HL-60 (cell line): ENCODE data around the gene KRT17.

ENCODE experiments used
- DNase-seq, 2 experiments: peaks; one replicate each; pipeline ENCODE4 v3.0.0-alpha.2; 2010 to 2020; ENCODE audit warnings: low read depth in 1 of 2, low spot score in 1 of 2
- H3K27ac ChIP-seq: fragments of 250-450 bp; sonication (Bioruptor Pico); replicated peaks from 2 replicates; pipeline ENCODE4 v1.5.1; 2020; ENCODE audit warnings: mild to moderate bottlenecking, moderate library complexity
- H3K27me3 ChIP-seq: fragments of 250-450 bp; sonication (Bioruptor Pico); 2 replicates; pipeline ENCODE4 v1.5.1; 2021; ENCODE audit warnings: mild to moderate bottlenecking, moderate library complexity; ENCODE audit not compliant: insufficient read depth, poor library complexity, severe bottlenecking
- H3K4me3 ChIP-seq: replicated peaks from 2 replicates; pipeline ENCODE4 v1.5.1; 2011; ENCODE audit warnings: mild to moderate bottlenecking, control low read depth, low read length; ENCODE audit not compliant: insufficient read depth
- GABPA ChIP-seq: IDR thresholded peaks from 2 replicates; pipeline ENCODE4 v1.6.1; 2012; ENCODE audit warnings: low read depth
- POLR2AphosphoS5 ChIP-seq: IDR thresholded peaks from 2 replicates; pipeline ENCODE4 v1.6.1; 2012; ENCODE audit warnings: low read depth
- SPI1 ChIP-seq: IDR thresholded peaks from 2 replicates; pipeline ENCODE4 v1.6.1; 2012; ENCODE audit warnings: low read depth, mild to moderate bottlenecking, borderline replicate concordance
- TF ChIP-seq, protein P1 (sequence below): IDR thresholded peaks from one replicate; pipeline ENCODE4 v1.5.1; 2011; ENCODE audit warnings: low read length, control low read depth, inconsistent platforms; ENCODE audit not compliant: insufficient read depth
- TF ChIP-seq, protein P2 (sequence below): IDR thresholded peaks from 2 replicates; pipeline ENCODE4 v1.6.1; 2012; ENCODE audit warnings: low read depth; ENCODE audit not compliant: insufficient replicate concordance

KRT17 gene

DNA sequence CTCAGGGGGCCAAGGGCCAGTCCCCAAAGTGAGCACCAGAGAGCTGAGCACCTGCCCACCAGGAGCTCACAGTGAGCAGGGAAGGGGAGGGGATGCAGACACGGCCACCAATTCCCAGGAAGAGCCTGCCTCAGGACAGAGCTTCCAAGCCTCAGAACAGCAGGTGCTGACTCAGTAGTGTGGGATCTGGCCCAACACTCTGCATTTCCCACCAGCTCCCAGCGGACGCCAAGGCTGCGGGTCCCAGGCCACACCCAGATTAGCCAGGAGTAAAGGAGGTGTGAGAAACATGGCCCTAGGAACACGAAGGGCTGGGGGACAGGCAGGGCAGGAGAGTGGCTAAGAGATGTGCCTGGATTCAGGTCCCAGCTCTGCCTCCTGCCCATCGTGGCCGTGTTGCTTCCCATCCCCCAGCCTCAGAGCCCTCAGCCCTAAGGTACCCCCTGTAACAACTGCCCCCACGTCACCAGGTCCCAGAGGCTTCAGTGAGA, 35.9 kb upstream of the KRT17 start:
- no peak for DNase-seq
- Histone ChIP-seq H3K27ac (no peak overlapping the region), H3K27me3 (no peaks in the 10 kb centered on the region), H3K4me3 (no peak overlapping the region)
- TF ChIP-seq POLR2AphosphoS5 (no peak), SPI1 (no peak), GABPA (no peak)
- TF ChIP-seq, protein P1, sequence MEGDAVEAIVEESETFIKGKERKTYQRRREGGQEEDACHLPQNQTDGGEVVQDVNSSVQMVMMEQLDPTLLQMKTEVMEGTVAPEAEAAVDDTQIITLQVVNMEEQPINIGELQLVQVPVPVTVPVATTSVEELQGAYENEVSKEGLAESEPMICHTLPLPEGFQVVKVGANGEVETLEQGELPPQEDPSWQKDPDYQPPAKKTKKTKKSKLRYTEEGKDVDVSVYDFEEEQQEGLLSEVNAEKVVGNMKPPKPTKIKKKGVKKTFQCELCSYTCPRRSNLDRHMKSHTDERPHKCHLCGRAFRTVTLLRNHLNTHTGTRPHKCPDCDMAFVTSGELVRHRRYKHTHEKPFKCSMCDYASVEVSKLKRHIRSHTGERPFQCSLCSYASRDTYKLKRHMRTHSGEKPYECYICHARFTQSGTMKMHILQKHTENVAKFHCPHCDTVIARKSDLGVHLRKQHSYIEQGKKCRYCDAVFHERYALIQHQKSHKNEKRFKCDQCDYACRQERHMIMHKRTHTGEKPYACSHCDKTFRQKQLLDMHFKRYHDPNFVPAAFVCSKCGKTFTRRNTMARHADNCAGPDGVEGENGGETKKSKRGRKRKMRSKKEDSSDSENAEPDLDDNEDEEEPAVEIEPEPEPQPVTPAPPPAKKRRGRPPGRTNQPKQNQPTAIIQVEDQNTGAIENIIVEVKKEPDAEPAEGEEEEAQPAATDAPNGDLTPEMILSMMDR, result no peak
- TF ChIP-seq, protein P2, sequence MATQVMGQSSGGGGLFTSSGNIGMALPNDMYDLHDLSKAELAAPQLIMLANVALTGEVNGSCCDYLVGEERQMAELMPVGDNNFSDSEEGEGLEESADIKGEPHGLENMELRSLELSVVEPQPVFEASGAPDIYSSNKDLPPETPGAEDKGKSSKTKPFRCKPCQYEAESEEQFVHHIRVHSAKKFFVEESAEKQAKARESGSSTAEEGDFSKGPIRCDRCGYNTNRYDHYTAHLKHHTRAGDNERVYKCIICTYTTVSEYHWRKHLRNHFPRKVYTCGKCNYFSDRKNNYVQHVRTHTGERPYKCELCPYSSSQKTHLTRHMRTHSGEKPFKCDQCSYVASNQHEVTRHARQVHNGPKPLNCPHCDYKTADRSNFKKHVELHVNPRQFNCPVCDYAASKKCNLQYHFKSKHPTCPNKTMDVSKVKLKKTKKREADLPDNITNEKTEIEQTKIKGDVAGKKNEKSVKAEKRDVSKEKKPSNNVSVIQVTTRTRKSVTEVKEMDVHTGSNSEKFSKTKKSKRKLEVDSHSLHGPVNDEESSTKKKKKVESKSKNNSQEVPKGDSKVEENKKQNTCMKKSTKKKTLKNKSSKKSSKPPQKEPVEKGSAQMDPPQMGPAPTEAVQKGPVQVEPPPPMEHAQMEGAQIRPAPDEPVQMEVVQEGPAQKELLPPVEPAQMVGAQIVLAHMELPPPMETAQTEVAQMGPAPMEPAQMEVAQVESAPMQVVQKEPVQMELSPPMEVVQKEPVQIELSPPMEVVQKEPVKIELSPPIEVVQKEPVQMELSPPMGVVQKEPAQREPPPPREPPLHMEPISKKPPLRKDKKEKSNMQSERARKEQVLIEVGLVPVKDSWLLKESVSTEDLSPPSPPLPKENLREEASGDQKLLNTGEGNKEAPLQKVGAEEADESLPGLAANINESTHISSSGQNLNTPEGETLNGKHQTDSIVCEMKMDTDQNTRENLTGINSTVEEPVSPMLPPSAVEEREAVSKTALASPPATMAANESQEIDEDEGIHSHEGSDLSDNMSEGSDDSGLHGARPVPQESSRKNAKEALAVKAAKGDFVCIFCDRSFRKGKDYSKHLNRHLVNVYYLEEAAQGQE, result no peak

DNA sequence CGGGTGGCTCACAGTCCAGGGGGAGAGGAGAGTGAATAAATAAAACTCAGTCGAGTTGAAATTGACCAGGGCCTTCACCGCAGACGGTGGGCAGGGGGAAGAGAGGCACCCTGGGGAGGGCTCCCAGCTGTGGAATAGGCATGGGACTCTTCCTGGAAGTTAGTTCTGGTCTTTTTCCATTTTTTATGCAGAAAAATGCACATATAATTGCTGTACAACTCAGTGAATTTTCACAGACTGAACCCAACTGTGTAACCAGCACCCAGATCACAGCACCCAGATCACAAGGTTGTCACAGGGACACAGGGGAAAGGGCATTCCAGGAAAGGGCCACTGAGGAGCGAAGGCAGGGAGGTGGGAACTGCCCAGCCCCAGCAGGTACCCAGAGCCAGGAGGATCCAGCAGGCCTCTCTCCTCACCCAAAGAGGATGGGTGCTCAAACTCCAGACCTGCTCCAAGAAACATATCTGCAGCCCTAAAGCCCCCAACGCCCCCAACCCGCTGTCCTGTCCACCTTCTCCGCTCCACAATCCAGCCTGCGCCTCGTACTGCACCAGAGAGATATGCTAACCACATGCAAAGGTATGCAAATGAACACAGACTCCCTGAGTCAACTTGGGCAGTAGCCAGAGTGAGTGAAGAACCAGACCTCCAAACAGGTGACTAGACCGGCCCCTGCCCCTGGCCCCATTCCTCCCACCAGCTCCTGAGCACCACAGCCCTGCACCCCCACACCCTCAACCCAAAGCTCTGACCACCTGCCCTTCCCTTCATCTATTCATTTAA, 35.2 kb upstream of the KRT17 start:
- Histone ChIP-seq H3K4me3 (no peak overlapping the region), H3K27me3 (no peaks in the 10 kb centered on the region), H3K27ac (no peak overlapping the region)
- TF ChIP-seq SPI1 (no peak), POLR2AphosphoS5 (no peak), GABPA (no peak)
- TF ChIP-seq, protein P2, result no peak
- TF ChIP-seq, protein P1, result no peak
- no peak for DNase-seq

DNA sequence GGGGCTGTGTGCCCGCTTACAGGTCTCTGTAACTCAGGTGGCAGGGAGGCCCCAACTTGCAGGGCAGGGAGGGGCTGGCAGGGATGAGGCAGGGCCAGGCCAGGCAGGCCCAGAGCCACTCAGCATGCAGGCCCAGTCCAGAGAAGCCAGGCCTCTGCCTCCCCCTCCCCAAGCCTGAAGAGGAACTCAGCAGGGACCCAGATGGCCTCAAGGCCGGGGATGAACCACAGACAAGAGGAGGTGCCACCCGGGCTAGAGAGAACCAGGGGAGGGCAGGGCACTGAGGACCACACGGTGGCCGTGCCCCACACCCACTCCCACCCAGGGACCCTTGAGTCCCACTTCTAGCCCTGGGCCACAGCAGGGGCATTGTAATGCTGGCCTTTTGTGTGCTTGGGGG, 34.5 kb upstream of the KRT17 start:
- TF ChIP-seq, protein P1, result no peak
- H3K27ac ChIP-seq, result no peak overlapping the region
- no peak overlapping the region for H3K4me3 ChIP-seq
- H3K27me3 ChIP-seq, result no peaks in the 10 kb centered on the region
- no peak for DNase-seq

DNA sequence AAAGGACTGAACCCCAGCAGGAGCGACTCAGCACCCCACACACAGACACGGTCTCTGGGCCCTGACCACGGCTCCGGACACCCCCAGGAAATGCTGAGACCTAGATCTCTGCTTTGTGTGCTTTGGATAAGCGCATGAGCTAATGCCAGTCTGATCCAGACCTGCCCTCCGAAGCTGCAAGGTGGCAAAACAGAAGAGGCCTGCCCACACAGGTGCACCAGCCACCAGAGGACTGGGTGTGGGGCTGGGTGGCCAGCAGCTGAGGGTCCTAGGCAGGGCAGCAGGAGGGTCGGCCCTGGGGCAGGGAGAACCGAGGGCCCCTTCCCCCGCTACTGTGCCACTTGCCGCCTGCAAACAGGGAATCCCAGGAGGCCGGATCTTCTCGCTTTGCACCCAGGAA, 33.6 kb upstream of the KRT17 start:
- no peak overlapping the region for H3K27ac ChIP-seq
- no peak overlapping the region for H3K4me3 ChIP-seq
- no peak for DNase-seq
- no peaks in the 10 kb centered on the region for H3K27me3 ChIP-seq
- no peak for TF ChIP-seq GABPA
- TF ChIP-seq SPI1, result no peak
- no peak for TF ChIP-seq POLR2AphosphoS5
- TF ChIP-seq, protein P2, result no peak
- TF ChIP-seq, protein P1, result no peak
